SH-SY5Y (cell line): ENCODE results near the gene SOX10.

Experiments used
- GATA2 ChIP-seq: IDR thresholded peaks from 2 replicates; pipeline ENCODE4 v1.6.1; 2011; ENCODE audit warnings: mild to moderate bottlenecking, low read depth, low read length
- GATA3 ChIP-seq: IDR thresholded peaks from 2 replicates; pipeline ENCODE4 v1.6.1; 2011; ENCODE audit warnings: low read depth, mild to moderate bottlenecking, low read length, moderate library complexity

- TF ChIP-seq GATA2 (no peak), GATA3 (no peak)
These were observed 33.9 kb upstream of the SOX10 start for GRCh38 chr22:38017939-38018885.
